H9 (cell line): ENCODE measurements around the gene ROBO1. TPM values are rescaled to one million over a fixed set of nuclear protein-coding genes. Genes with fewer than 3 reads are reported as not detected.

ENCODE experiments used
- DNase-seq: peaks from one replicate; pipeline ENCODE4 v3.0.0-alpha.2; 2017
- H2AFZ ChIP-seq: one replicate; pipeline ENCODE4 v1.6.1; 2013; ENCODE audit warnings: mild to moderate bottlenecking, low read length, control low read depth, moderate library complexity
- H2AK5ac ChIP-seq: 2 replicates; pipeline ENCODE4 v1.6.1; 2013; ENCODE audit warnings: low read length, control low read depth, mixed read lengths; ENCODE audit not compliant: insufficient read length
- H2BK120ac ChIP-seq: one replicate; pipeline ENCODE4 v1.6.1; 2013; ENCODE audit warnings: low read depth, mild to moderate bottlenecking, low read length, control low read depth, inconsistent platforms; ENCODE audit not compliant: poor library complexity, severe bottlenecking
- H2BK12ac ChIP-seq: 2 replicates; pipeline ENCODE4 v1.6.1; 2013; ENCODE audit warnings: low read length, control low read depth, mixed read lengths, low read depth; ENCODE audit not compliant: insufficient read length
- H2BK15ac ChIP-seq: 2 replicates; pipeline ENCODE4 v1.6.1; 2013; ENCODE audit warnings: low read depth, low read length, control low read depth
- H2BK20ac ChIP-seq: one replicate; pipeline ENCODE4 v1.6.1; 2013; ENCODE audit warnings: low read depth, mild to moderate bottlenecking, low read length, control low read depth, inconsistent platforms; ENCODE audit not compliant: poor library complexity, severe bottlenecking
- H2BK5ac ChIP-seq: 2 replicates; pipeline ENCODE4 v1.6.1; 2013; ENCODE audit warnings: low read length, control low read depth, mixed read lengths; ENCODE audit not compliant: insufficient read length
- H3K14ac ChIP-seq: 2 replicates; pipeline ENCODE4 v1.6.1; 2013; ENCODE audit warnings: low read length, control low read depth; ENCODE audit not compliant: insufficient read depth
- H3K18ac ChIP-seq: 2 replicates; pipeline ENCODE4 v1.6.1; 2013; ENCODE audit warnings: low read depth, mild to moderate bottlenecking, mixed read lengths, low read length, control low read depth; ENCODE audit not compliant: insufficient read length
- H3K23ac ChIP-seq: 2 replicates; pipeline ENCODE4 v1.6.1; 2013; ENCODE audit warnings: low read length, control low read depth, mixed read lengths, low read depth; ENCODE audit not compliant: insufficient read length
- H3K23me2 ChIP-seq: 2 replicates; pipeline ENCODE4 v1.6.1; 2013; ENCODE audit warnings: low read depth, mild to moderate bottlenecking, mixed read lengths, low read length, control low read depth; ENCODE audit not compliant: insufficient read length, poor library complexity, severe bottlenecking
- H3K27ac ChIP-seq: 2 replicates; pipeline ENCODE4 v1.5.1; 2013; ENCODE audit warnings: low read length, control low read depth, mixed read lengths, low read depth; ENCODE audit not compliant: insufficient read length
- H3K27me3 ChIP-seq: 2 replicates; pipeline ENCODE4 v1.6.1; 2013; ENCODE audit warnings: low read length, control low read depth, inconsistent platforms; ENCODE audit not compliant: insufficient read depth
- H3K4ac ChIP-seq: 2 replicates; pipeline ENCODE4 v1.6.1; 2013; ENCODE audit warnings: low read depth, mild to moderate bottlenecking, control low read depth, inconsistent platforms, low read length, moderate library complexity
- H3K4me1 ChIP-seq: 2 replicates; pipeline ENCODE4 v1.6.1; 2013; ENCODE audit warnings: low read length, control low read depth, inconsistent platforms; ENCODE audit not compliant: insufficient read depth
- H3K4me2 ChIP-seq: 2 replicates; pipeline ENCODE4 v1.6.1; 2013; ENCODE audit warnings: low read length, control low read depth, mixed read lengths; ENCODE audit not compliant: insufficient read length, insufficient read depth
- H3K56ac ChIP-seq: 2 replicates; pipeline ENCODE4 v1.6.1; 2013; ENCODE audit warnings: low read depth, mild to moderate bottlenecking, mixed read lengths, low read length, control low read depth; ENCODE audit not compliant: insufficient read length
- H3K79me1 ChIP-seq: 2 replicates; pipeline ENCODE4 v1.6.1; 2013; ENCODE audit warnings: low read depth, mild to moderate bottlenecking, moderate library complexity, low read length, control low read depth, inconsistent platforms; ENCODE audit not compliant: insufficient read depth, poor library complexity, severe bottlenecking
- H3K79me2 ChIP-seq: 2 replicates; pipeline ENCODE4 v1.6.1; 2013; ENCODE audit warnings: low read length, control low read depth, inconsistent platforms; ENCODE audit not compliant: insufficient read depth
- H3K9ac ChIP-seq: 2 replicates; pipeline ENCODE4 v1.6.1; 2013; ENCODE audit warnings: low read length, control low read depth, mixed read lengths; ENCODE audit not compliant: insufficient read length; ENCODE audit errors: extremely low read depth
- H3K9me3 ChIP-seq: one replicate; pipeline ENCODE4 v1.6.1; 2013; ENCODE audit warnings: low read depth, low read length, inconsistent platforms; ENCODE audit not compliant: control insufficient read depth
- H3T11ph ChIP-seq: one replicate; pipeline ENCODE4 v1.6.1; 2013; ENCODE audit warnings: mild to moderate bottlenecking, low read length, control low read depth, inconsistent platforms
- H4K20me1 ChIP-seq: one replicate; pipeline ENCODE4 v1.6.1; 2013; ENCODE audit not compliant: control insufficient read depth, insufficient read length, insufficient read depth
- H4K5ac ChIP-seq: 2 replicates; pipeline ENCODE4 v1.6.1; 2013; ENCODE audit warnings: low read depth, mild to moderate bottlenecking, mixed read lengths, low read length, control low read depth; ENCODE audit not compliant: insufficient read length
- H4K8ac ChIP-seq: replicated peaks from 2 replicates; pipeline ENCODE4 v1.6.1; 2013; ENCODE audit warnings: low read length, control low read depth, mixed read lengths, low read depth; ENCODE audit not compliant: insufficient read length
- H4K91ac ChIP-seq: 2 replicates; pipeline ENCODE4 v1.6.1; 2013; ENCODE audit warnings: low read depth, mild to moderate bottlenecking, moderate library complexity, mixed read lengths, low read length, control low read depth; ENCODE audit not compliant: insufficient read length
- H3K27ac Mint-ChIP-seq, 3 experiments: 2 replicates in 2 of 3; 3 replicates in 1 of 3; pipeline ENCODE4 v1.8.0; 2020 to 2021; ENCODE audit warnings: mixed read lengths in 3 of 3, mild to moderate bottlenecking in 1 of 3, moderate library complexity in 1 of 3
- H3K27me3 Mint-ChIP-seq: 2 replicates; pipeline ENCODE4 v1.8.0; 2021; ENCODE audit warnings: low read depth, mild to moderate bottlenecking, moderate library complexity, mixed read lengths
- H3K36me3 Mint-ChIP-seq, 3 experiments: 2 replicates in 2 of 3; 3 replicates in 1 of 3; pipeline ENCODE4 v1.8.0; 2020 to 2021; ENCODE audit warnings: low read depth in 3 of 3, mixed read lengths in 3 of 3; ENCODE audit not compliant: insufficient read depth in 1 of 3
- H3K4me1 Mint-ChIP-seq, 2 experiments: 2 replicates each; pipeline ENCODE4 v1.8.0; 2020; ENCODE audit warnings: mixed read lengths in 2 of 2
- H3K4me3 Mint-ChIP-seq, 2 experiments: 2 replicates in 1 of 2; 3 replicates in 1 of 2; pipeline ENCODE4 v1.8.0; 2020 to 2021; ENCODE audit warnings: mild to moderate bottlenecking in 2 of 2, mixed read lengths in 2 of 2, moderate library complexity in 1 of 2
- H3K9me3 Mint-ChIP-seq, 2 experiments: 2 replicates in 1 of 2; 3 replicates in 1 of 2; pipeline ENCODE4 v1.8.0; 2020; ENCODE audit warnings: mild to moderate bottlenecking in 2 of 2, mixed read lengths in 2 of 2, moderate library complexity in 1 of 2
- CTCF ChIP-seq: fragments of 200-600 bp; sonication (generic); conservative IDR thresholded peaks from 3 replicates; pipeline ENCODE4 v1.8.0; 2021; ENCODE audit warnings: antibody characterized with exemption, mild to moderate bottlenecking
- WGBS: extraction: QIAGEN DNeasy Blood & Tissue Kit; methylation state at CpG from one replicate; pipeline ENCODE4 v1.1.7; 2013; ENCODE audit warnings: missing lambda C conversion rate, low lambda C conversion rate, mixed read lengths; ENCODE audit not compliant: insufficient read length; ENCODE audit errors: extremely low coverage; 5-methylcytosine and 5-hydroxymethylcytosine counted together
- total RNA-seq: library from RNA; stranded (reverse); gene quantifications from 2 replicates; pipeline ENCODE4 v1.2.1, GENCODE V29; 2021

ROBO1 gene
- total RNA-seq, 1 experiment from 2014 or later, result 62.7 TPM

GRCh38 chr3:78728406-78729145 lies 1039.2 kb downstream of the ROBO1 start:
- no peak overlapping the region for H3K18ac ChIP-seq
- H4K8ac ChIP-seq, result no peak overlapping the region
- H3K27ac ChIP-seq, result no peak overlapping the region
- no peak overlapping the region for H3K23ac ChIP-seq
- H4K20me1 ChIP-seq, result no peaks in the 10 kb centered on the region
- peaks cover 2% of the 10 kb centered on the region for H3K79me1 ChIP-seq
- no peaks in the 10 kb centered on the region for H3K23me2 ChIP-seq
- WGBS, result no CpG with 5 or more reads among the region's 5 CpGs
- H3K4me1 ChIP-seq, result no peaks in the 10 kb centered on the region
- no peak overlapping the region; a peak in 1 of 7 replicates for H3K27ac Mint-ChIP-seq
- H3K4me1 Mint-ChIP-seq, result peaks cover 42 to 48% of the 10 kb centered on the region in 2 experiments
- no peak overlapping the region for H2BK15ac ChIP-seq
- no peak overlapping the region for H2BK5ac ChIP-seq
- no peak overlapping the region for H3K9ac ChIP-seq
- no peaks in the 10 kb centered on the region for H3K27me3 ChIP-seq
- no peak for DNase-seq
- H3K4ac ChIP-seq, result no peak overlapping the region
- H3K4me2 ChIP-seq, result no peak overlapping the region
- H2BK20ac ChIP-seq, result no peak overlapping the region
- H3K9me3 Mint-ChIP-seq, result no peaks in the 10 kb centered on the region
- no peak overlapping the region for H4K91ac ChIP-seq
- H3K27me3 Mint-ChIP-seq, result no peaks in the 10 kb centered on the region
- no peak overlapping the region for H3K14ac ChIP-seq
- no peak overlapping the region for H3K4me3 Mint-ChIP-seq
- H2BK12ac ChIP-seq, result no peak overlapping the region
- H2AK5ac ChIP-seq, result no peak overlapping the region
- no peak overlapping the region for H3T11ph ChIP-seq
- H3K9me3 ChIP-seq, result no peaks in the 10 kb centered on the region
- no peaks in the 10 kb centered on the region for H3K36me3 Mint-ChIP-seq
- H3K79me2 ChIP-seq, result no peaks in the 10 kb centered on the region
- no peak overlapping the region for H3K56ac ChIP-seq
- H2BK120ac ChIP-seq, result no peak overlapping the region
- no peak for TF ChIP-seq CTCF
- H4K5ac ChIP-seq, result no peak overlapping the region
- no peak overlapping the region for H2AFZ ChIP-seq
